ENCODE results near the gene DRC7.

Gene DRC7

GRCh38 chr16:57683636-57684545 is 10.7 kb upstream of the DRC7 start:
- Histone ChIP-seq H3K36me3 (no peaks in the 10 kb centered on the region), H3K9me3 (ENCODE audit: severe bottlenecking) (no peaks in the 10 kb centered on the region), H3K4me3 (ENCODE audit: low read depth, low read length) (no peak overlapping the region), H3K27ac (no peak overlapping the region), H3K27me3 (ENCODE audit: insufficient read depth, low read depth, severe bottlenecking) (no peaks in the 10 kb centered on the region)
- no peak for DNase-seq
- no peak for TF ChIP-seq CTCF (IDR thresholded peaks at IDR 0.05; ENCODE audit: low read depth, low read length)

GRCh38 chr16:57684626-57685358 is 9.8 kb upstream of the DRC7 start:
- DNase-seq = no peak
- Histone ChIP-seq H3K27me3 (ENCODE audit: insufficient read depth, low read depth, severe bottlenecking) (no peaks in the 10 kb centered on the region), H3K36me3 (no peaks in the 10 kb centered on the region), H3K4me3 (ENCODE audit: low read depth, low read length) (no peak overlapping the region), H3K27ac (no peak overlapping the region), H3K9me3 (ENCODE audit: severe bottlenecking) (no peaks in the 10 kb centered on the region)
- no peak for TF ChIP-seq CTCF (IDR thresholded peaks at IDR 0.05; ENCODE audit: low read depth, low read length)

- Histone ChIP-seq H3K4me3 (ENCODE audit: low read depth, low read length) (no peak overlapping the region), H3K9me3 (ENCODE audit: severe bottlenecking) (no peaks in the 10 kb centered on the region), H3K27ac (no peak overlapping the region), H3K27me3 (ENCODE audit: insufficient read depth, low read depth, severe bottlenecking) (no peaks in the 10 kb centered on the region), H3K36me3 (no peaks in the 10 kb centered on the region)
- no peak for TF ChIP-seq CTCF (IDR thresholded peaks at IDR 0.05; ENCODE audit: low read depth, low read length)
- no peak for DNase-seq
These were observed 9.0 kb upstream of the DRC7 start for GRCh38 chr16:57685633-57686032.

- no peaks in the 10 kb centered on the region for H3K9me3 ChIP-seq (ENCODE audit: severe bottlenecking)
- DNase-seq = no peak
- H3K36me3 ChIP-seq = no peaks in the 10 kb centered on the region
- TF ChIP-seq CTCF (IDR thresholded peaks at IDR 0.05; ENCODE audit: low read depth, low read length) = no peak
- H3K27me3 ChIP-seq (ENCODE audit: insufficient read depth, low read depth, severe bottlenecking) = no peaks in the 10 kb centered on the region
- H3K4me3 ChIP-seq (ENCODE audit: low read depth, low read length) = no peak overlapping the region
- H3K27ac ChIP-seq = no peak overlapping the region
These were observed 8.0 kb upstream of the DRC7 start for GRCh38 chr16:57686577-57686976.

GRCh38 chr16:57687363-57687929 is 7.2 kb upstream of the DRC7 start:
- Histone ChIP-seq H3K4me3 (ENCODE audit: low read depth, low read length) (no peak overlapping the region), H3K36me3 (no peaks in the 10 kb centered on the region), H3K27me3 (ENCODE audit: insufficient read depth, low read depth, severe bottlenecking) (no peaks in the 10 kb centered on the region), H3K9me3 (ENCODE audit: severe bottlenecking) (no peaks in the 10 kb centered on the region), H3K27ac (no peak overlapping the region)
- no peak for DNase-seq
- TF ChIP-seq CTCF (IDR thresholded peaks at IDR 0.05; ENCODE audit: low read depth, low read length) = no peak

Measured in WERI-Rb-1 (cell line).